ENCODE results near the gene MRTFA.
A peak's percentile ranks its signal among the peaks of the same experiment; 100 is the strongest.

MRTFA gene

GRCh38 chr22:40484906-40485669 is 151.4 kb downstream of the MRTFA start:
- no peak for DNase-seq

- no peak for DNase-seq
Measured at GRCh38 chr22:40482886-40483285, 153.6 kb downstream of the MRTFA start.

GRCh38 chr22:40482391-40482790 is 154.1 kb downstream of the MRTFA start:
- no peak for DNase-seq

- DNase-seq: no peak
Measured at GRCh38 chr22:40480996-40481395, 155.5 kb downstream of the MRTFA start.

- no peak for DNase-seq
Measured at GRCh38 chr22:40479887-40480538, 156.5 kb downstream of the MRTFA start.

- no peak for DNase-seq
Measured at GRCh38 chr22:40479126-40479800, 157.3 kb downstream of the MRTFA start.

GRCh38 chr22:40478338-40479125 is 158.0 kb downstream of the MRTFA start:
- DNase-seq: no peak

- no peak for DNase-seq
Measured at GRCh38 chr22:40477683-40478337, 158.7 kb downstream of the MRTFA start.

- DNase-seq: no peak
Measured at GRCh38 chr22:40476341-40476740, 160.2 kb downstream of the MRTFA start.

GRCh38 chr22:40473703-40474102 is 162.8 kb downstream of the MRTFA start:
- no peak for DNase-seq

GRCh38 chr22:40472579-40472978 is 163.9 kb downstream of the MRTFA start:
- no peak for DNase-seq

- no peak for DNase-seq
Measured at GRCh38 chr22:40472051-40472450, 164.5 kb downstream of the MRTFA start.

- DNase-seq: no peak
Measured at GRCh38 chr22:40469181-40469580, 167.3 kb downstream of the MRTFA start.

GRCh38 chr22:40468616-40469015 is 167.9 kb downstream of the MRTFA start:
- no peak for DNase-seq

- no peak for DNase-seq
Measured at GRCh38 chr22:40466976-40467375, 169.5 kb downstream of the MRTFA start.

GRCh38 chr22:40463683-40464082 is 172.8 kb downstream of the MRTFA start:
- DNase-seq: peak; percentile 31 to 38

GRCh38 chr22:40463017-40463631 is 173.4 kb downstream of the MRTFA start:
- peak; percentile 44 to 46 for DNase-seq

- peak; percentile 14 to 17 for DNase-seq
Measured at GRCh38 chr22:40462195-40462984, 174.1 kb downstream of the MRTFA start.

- DNase-seq: no peak
Measured at GRCh38 chr22:40453671-40454070, 182.8 kb downstream of the MRTFA start.

GRCh38 chr22:40452730-40453487 is 183.6 kb downstream of the MRTFA start:
- no peak for DNase-seq
